ENCODE results near the gene HLA-DPA1.

GRCh38 chr6:33118525-33119123 lies 45.2 kb upstream of the HLA-DPA1 start:
- peak; percentile 85 for TF ChIP-seq CTCF (IDR thresholded peaks at IDR 0.05; ENCODE audit: borderline replicate concordance, extremely low read depth, low read length, poor library complexity, severe bottlenecking)
- no peak for TF ChIP-seq EZH2 (IDR thresholded peaks at IDR 0.05; ENCODE audit: borderline replicate concordance, low read depth, low read length, severe bottlenecking)

Data from DND-41 (cell line).